ENCODE data around the gene CDC42SE2.

CDC42SE2 gene

GRCh38 chr5:131263648-131264450 lies at the start of gene CDC42SE2:
CDC42SE2 (plus strand) TSS chr5:131264053; CDS start chr5:131359494, 95,441 bp downstream.
- DNase-seq: peak; percentile 6 to 90 (median 75)

GRCh38 chr5:131214609-131215227 lies 49.1 kb upstream of the CDC42SE2 start:
- no peak for DNase-seq

- no peak for DNase-seq
Observed at GRCh38 chr5:131217791-131218190, 46.1 kb upstream of the CDC42SE2 start.

GRCh38 chr5:131218392-131218791 lies 45.5 kb upstream of the CDC42SE2 start:
- no peak for DNase-seq

GRCh38 chr5:131220566-131220965 lies 43.3 kb upstream of the CDC42SE2 start:
- DNase-seq: no peak

- no peak for DNase-seq
Observed at GRCh38 chr5:131221008-131221703, 42.7 kb upstream of the CDC42SE2 start.

- DNase-seq: peak in 1 of 51 donors; percentile 18
Observed at GRCh38 chr5:131221888-131222287, 42.0 kb upstream of the CDC42SE2 start.

- DNase-seq: no peak
Observed at GRCh38 chr5:131222731-131223130, 41.1 kb upstream of the CDC42SE2 start.

GRCh38 chr5:131223751-131224386 lies 40.0 kb upstream of the CDC42SE2 start:
- no peak for DNase-seq

- DNase-seq: peak in 15 of 51 donors; percentile 1 to 41 (median 11)
Observed at GRCh38 chr5:131224387-131225201, 39.3 kb upstream of the CDC42SE2 start.

GRCh38 chr5:131225282-131225974 lies 38.4 kb upstream of the CDC42SE2 start:
- no peak for DNase-seq

- no peak for DNase-seq
Observed at GRCh38 chr5:131226899-131227298, 37.0 kb upstream of the CDC42SE2 start.

- DNase-seq: no peak
Observed at GRCh38 chr5:131228646-131229045, 35.2 kb upstream of the CDC42SE2 start.

GRCh38 chr5:131229623-131230022 lies 34.2 kb upstream of the CDC42SE2 start:
- no peak for DNase-seq

- peak in 5 of 51 donors; percentile 2 to 42 (median 6) for DNase-seq
Observed at GRCh38 chr5:131230406-131230805, 33.4 kb upstream of the CDC42SE2 start.

- DNase-seq: no peak
Observed at GRCh38 chr5:131239686-131240085, 24.2 kb upstream of the CDC42SE2 start.

- no peak for DNase-seq
Observed at GRCh38 chr5:131242728-131243255, 21.1 kb upstream of the CDC42SE2 start.

- no peak for DNase-seq
Observed at GRCh38 chr5:131245312-131245711, 18.5 kb upstream of the CDC42SE2 start.

- no peak for DNase-seq
Observed at GRCh38 chr5:131245948-131246347, 17.9 kb upstream of the CDC42SE2 start.

GRCh38 chr5:131246504-131246903 lies 17.3 kb upstream of the CDC42SE2 start:
- DNase-seq: no peak

All from hypothalamus (tissue), 51 donors.